OCI-M1 (cell line): ENCODE measurements around the gene MMP8.

Source experiments
- DNase-seq: peaks from one replicate; lab custom pipeline; 2025; lab: John Stamatoyannopoulos, UW

MMP8 gene

GRCh38 chr11:102722821-102723220 lies 1.9 kb downstream of the MMP8 start:
- peak; percentile 29 for DNase-seq

DNA sequence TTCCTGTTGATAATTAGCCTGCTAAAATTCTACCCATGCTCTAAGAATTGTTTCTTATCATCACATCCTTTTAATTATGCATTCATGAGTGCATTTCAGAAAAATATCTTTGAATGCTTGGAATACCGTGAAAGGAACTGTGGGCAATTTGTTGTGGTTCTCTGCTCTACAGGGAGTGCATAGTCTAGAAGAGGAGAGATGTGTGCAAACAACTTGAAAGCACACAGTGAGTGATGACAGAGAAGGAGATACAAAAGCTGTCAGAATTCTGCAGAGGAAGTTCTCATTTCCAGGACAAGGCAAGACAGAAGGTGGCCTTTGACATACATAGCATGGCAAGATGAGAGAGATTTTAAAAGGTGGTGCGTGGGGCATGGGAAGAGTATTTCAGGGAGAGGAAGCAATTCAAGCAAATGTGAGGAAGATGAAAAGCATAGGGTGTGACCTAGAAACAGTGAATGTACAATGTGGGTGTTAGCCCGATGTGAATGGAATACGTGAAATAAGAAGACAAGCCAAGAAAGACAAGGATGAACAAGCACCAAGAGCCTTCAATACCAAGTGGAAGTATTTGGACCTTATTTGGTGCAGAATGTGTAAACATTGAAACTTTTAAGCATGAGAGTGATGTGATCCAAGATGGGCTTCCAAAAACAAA lies 5.0 kb downstream of the MMP8 start:
- no peak for DNase-seq

- DNase-seq = no peak
Observed at GRCh38 chr11:102717280-102717679, 7.5 kb downstream of the MMP8 start.

GRCh38 chr11:102716527-102716926 lies 8.2 kb downstream of the MMP8 start:
- DNase-seq = no peak

- no peak for DNase-seq
Observed at GRCh38 chr11:102712137-102712536, 12.6 kb downstream of the MMP8 start.

- no peak for DNase-seq
Observed at GRCh38 chr11:102709201-102709945, 15.4 kb downstream of the MMP8 start.

DNA sequence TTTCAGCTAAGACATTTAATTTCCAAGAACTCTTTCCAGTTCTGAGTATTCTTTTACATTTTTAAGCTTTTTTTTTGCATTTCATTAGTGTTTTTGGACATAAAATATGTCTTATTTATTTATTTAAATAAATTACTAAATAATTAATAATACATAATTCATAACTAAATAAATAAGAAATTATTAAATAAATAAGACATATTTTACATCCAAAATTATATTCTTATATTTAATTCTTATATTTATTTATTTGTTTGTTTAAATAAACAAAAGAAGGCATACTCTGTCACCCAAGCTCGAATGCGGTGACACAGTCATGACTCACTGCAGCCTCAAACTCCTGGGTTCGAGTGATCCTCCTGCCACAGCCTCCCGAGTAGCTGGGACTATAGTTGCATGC lies 16.1 kb downstream of the MMP8 start:
- no peak for DNase-seq

DNA sequence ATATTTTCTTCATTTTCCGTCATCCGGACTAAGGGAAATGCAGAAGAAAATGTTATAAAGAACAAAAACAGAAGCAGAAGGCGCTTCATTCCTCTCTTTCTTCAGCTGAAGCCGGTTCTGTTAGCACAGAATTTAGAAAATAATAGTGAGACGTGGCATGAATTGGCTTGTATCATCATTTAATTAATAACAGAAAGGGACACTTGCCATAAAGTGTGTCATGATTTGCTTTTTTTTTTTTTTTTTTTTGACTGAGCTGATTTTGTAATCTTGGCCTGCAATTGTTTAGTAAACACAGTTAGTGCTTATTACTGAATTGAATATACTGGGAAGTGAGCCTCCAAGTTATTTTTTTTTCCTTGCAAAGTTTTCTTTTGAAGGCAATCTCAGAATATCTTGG lies 19.1 kb downstream of the MMP8 start, which contains the start of gene MMP27:
MMP27 (minus strand) TSS at position 144 of the 400 bp plus-strand sequence; CDS start at position 89, 55 bp downstream.
- no peak for DNase-seq

GRCh38 chr11:102704841-102705240 lies 19.9 kb downstream of the MMP8 start:
- DNase-seq = no peak

GRCh38 chr11:102703826-102704493 lies 20.8 kb downstream of the MMP8 start:
- no peak for DNase-seq

- no peak for DNase-seq
Observed at GRCh38 chr11:102695201-102695600, 29.6 kb downstream of the MMP8 start.

DNA sequence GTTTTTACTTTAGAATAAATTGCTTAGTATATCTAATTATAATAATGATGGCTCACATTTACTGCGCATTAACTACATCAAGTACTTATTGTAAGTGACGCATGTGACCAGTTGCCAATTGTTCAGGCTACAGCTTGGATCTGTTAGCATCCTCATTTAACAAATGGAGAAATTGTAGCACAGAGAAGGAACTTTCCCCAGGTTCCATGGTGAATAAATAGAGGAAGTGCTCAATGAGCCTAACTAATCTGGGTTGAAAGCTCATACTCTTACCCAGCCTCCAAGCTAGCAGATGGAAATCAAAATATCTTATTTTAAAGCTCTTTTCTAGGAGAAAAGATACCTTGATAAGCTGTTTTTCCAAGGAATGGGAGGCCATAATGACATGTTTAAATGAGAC lies 39.0 kb downstream of the MMP8 start:
- peak; percentile 35 for DNase-seq

DNA sequence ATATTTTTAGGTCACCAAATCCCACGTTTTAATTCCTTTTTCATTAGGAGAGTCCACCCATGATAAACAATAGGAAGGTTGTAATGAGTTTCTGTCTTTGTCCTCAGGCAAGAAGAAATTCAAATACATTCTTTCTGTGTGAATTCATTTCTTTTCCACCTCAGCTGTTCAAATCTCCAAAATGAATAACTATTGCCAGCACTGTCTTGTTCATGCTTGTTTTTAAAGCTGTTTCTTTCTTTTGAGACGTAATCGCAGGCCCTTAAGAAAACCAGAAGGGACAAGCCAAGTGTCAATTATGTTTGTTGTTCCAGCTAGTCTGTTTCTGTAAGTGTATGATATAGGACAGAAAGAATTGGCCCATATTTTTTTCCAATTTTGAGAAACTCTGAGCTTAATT lies 39.4 kb downstream of the MMP8 start:
- DNase-seq = no peak

GRCh38 chr11:102683277-102683676 lies 41.5 kb downstream of the MMP8 start:
- no peak for DNase-seq

DNA sequence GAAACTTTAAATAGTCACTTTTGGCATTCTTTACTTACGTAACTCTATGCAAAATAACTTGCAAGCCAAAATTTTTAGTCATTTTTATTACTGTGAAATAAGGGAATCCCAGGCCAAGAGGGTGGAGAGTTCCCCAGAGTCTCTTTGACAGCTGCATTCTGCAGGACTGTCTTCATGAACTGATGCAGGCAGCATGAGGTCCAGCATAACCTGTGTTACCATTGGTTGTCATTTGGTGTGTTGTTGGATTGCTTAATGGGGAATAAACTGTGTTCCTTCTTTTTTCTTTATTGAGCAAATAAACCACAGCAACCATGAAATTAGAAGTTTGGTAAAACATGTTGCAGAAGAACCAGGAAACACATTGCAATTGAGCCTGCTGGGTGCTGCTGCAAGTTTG lies 43.8 kb downstream of the MMP8 start:
- no peak for DNase-seq

DNA sequence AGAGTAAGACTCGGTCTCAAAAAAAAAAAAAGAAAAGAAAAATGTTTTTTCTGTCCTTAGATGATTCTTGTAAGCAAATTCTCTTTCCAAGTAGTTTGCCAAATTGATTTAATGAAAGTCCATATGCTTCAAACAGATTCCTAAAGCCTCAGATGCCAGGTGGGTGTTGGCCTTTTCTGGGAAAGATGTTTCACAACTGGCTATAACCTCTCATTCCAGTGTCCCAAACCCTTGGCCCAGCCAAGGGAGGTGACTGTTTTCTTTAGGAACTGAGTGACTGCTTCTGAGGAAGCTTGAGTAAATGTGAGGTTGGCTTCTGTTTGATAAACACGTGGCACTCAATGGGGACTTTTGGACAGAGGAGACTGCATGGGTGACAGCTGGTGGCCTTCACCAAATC lies 46.7 kb downstream of the MMP8 start:
- DNase-seq = no peak

DNA sequence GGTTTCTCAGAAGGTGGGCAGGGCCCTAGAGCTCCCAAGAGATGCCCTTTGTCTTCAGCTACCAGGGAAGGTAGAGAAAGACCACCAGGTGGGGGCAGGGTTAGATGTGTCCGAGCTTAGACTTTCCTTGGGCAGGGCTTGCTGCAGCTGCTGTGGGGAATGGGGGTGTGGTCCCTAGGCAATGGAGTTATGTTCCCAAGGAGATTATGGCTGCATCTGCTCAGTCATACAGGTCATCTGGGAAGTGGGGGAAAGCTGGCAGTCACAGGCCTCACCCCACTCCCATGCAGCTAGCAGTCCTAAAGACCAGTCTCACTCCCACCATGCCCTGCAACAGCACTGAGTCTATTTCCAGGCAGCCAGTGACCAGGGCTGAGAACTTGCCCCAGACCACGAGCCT lies 48.7 kb downstream of the MMP8 start:
- DNase-seq = no peak

DNA sequence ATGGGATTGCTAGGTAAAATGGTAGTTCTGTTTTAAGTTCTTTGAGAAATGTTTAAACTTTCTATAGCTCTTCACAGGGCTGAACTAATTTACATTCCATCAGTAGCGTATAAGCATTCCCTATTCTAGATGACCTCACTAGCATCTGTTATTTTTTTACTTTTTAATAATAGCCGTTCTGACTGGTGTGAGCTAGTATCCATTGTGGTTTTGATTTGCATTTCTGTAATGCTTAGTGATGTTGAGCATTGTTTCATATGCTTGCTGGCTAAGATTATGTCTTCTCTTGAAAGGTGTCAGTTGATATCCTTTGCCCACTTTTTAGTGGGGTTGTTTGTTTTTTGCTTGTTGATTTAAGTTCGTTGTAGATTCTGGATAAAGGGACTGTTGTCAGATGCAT lies 55.1 kb downstream of the MMP8 start:
- no peak for DNase-seq

DNA sequence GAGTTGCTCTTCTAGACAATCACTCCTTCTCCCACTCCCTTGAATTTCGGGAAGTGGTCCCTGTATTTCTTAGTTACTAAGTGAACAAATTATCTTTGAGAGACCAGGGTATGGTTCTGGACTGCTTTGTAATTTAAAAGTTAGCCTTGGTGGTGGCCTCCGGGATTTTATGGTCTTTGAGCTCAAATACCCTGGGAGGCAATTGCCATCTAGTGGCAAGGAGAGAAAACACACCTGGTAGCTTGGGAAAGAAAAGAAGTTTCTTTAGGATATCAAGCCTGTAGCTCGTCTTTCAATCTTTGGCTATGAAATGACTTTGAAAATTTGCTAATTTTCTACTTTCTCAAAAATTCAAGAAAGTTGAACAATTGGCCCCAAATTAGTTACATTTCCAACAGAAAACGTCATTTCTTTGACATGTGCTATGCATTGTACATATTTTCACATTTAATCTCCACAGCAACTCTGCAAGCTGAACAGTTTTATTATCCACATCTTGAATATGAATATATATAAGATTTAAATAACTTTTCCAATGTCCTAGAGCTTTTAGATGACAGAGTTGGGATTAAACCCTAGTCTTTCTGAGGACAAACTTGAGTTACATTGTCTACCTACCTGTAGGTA lies 58.3 kb downstream of the MMP8 start:
- DNase-seq = peak; percentile 50

GRCh38 chr11:102664001-102664752 lies 60.6 kb downstream of the MMP8 start:
- DNase-seq = peak; percentile 8

DNA sequence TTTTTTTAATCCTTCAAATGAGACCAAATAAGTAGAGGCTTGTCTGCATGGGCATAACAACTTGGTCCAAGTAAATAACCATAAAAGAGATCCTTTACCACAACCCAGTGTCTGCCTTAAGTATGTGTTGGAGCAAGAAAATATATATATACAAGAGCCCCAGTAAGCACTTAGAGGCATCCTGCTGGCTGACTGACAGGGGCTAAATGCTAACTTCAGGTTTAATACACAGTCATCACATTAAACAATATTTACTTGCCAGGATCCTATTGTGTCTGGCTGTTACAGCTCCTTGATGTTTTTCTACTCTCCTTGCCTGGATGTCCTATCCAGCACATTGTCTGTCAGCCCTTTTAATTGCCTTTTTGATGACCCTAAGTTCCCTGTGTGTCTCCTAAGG lies 62.1 kb downstream of the MMP8 start:
- no peak for DNase-seq
